HG03025 (cell line): ENCODE data around the gene MOXD1.
"Not testable (repeated sequence)": the region's sequence is repeated elsewhere in the genome, so short reads cannot be mapped to it uniquely, and the experiment has no call there.

Source experiments
- ATAC-seq: cut with Tn5 transposase; IDR thresholded peaks from one replicate; pipeline ENCODE4 v1.9.1; 2021; ENCODE audit warnings: mild to moderate bottlenecking, moderate library complexity; ENCODE audit not compliant: unreplicated experiment, low FRiP score

Gene MOXD1

DNA sequence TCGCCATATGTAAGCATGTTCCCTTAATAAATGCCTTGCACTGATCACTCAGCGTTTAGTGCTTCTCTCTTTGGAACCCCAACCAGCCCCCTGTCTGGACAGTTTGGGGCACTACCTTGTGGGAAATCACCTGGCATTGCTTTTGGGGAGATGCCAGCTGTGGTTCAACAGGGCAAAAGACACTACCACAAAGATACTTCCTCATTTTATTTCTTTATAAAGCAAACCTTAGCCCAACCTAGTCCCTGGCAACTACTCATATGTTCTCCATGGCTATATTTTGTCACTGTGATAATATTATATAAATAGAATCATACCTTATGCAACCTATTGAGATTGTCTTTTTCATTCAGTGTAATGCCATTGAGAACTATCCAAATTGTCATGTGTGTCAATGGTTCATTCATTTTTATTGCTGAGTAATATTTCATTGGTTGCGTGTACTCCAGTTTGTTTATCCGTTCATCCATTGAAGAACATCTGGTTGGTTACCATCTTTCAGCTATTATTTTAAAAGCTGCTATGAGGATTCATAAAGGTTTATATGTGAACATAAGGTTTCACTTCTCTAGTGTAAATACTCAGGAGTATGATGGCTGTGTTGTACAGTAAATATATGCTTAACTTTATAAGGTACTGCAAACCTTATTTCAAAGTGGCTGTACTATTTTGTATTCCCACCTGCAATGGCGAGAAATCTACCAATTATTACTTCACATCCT lies 114.8 kb downstream of the MOXD1 start:
- ATAC-seq: no peak

DNA sequence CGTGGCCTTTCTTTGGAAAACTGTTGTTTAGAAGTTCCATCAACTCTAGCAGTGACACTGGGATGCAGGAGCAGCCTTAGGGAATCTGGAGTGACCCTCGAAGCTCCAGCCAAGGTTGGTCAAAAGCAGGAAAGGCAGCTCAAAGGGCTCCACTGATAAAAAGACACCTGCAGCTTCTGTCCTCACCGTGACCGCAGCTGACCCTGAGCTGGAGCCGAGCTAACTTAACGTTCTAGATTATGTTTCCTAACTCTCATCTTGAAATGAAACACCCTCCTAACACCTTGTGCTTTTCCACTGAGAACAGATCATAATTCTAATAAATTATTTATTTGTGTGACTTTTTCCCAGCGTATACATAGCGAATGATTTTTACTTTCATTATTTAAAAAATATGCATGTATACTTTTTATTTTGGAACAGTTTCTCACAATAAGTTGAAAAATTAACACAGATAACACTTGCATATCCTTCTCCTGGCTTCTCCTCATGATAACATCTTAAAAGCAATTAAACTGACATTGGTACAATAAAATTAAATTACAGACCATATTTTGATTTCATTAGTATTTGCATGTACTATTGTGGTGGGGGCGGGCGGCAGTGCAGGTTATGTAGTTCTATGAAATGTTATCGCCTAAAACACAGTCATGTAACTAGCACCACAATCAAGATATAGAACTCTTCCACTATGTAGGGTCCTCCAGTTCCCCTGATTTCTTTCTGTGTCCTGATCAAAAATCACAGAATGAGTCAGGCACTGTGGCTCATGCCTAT lies 116.1 kb downstream of the MOXD1 start:
- ATAC-seq: no peak

DNA sequence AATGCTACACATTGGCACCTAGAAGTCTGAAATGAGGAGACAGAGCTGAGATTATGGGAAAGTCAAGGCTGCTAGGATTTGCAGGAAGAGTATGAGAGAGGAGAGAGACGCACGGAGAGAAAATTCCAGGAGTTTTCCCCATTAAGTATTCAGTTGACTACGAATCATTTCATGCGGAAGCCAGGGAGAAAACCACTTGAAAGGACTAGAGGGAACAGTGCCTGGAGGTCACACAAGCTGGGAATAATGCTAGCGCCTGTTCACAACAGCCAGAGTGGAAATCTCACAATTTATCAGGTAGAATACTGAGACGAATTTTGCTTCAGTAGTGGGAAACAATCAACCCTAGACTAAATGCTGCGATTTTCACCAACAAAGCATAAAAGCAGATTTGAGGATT lies 118.6 kb downstream of the MOXD1 start:
- ATAC-seq: no peak

DNA sequence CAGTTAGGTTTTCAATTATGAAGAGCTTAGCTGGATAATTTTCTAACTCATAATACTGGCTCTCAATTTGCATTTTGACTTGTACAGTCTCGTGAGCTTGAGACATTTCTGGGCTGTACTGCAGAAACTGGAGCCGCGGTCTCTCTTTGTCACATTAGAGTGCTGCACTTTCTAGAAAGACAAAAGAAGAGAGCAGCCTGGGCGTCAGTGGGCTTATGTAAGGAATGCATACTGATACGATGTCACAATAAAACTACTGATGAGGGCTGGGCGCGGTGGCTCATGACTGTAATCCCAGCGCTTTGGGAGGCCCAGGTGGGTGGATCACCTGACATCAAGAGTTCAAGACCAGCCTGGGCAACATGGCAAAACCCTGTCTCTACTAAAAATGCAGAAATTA lies 120.8 kb downstream of the MOXD1 start:
- ATAC-seq: no peak

DNA sequence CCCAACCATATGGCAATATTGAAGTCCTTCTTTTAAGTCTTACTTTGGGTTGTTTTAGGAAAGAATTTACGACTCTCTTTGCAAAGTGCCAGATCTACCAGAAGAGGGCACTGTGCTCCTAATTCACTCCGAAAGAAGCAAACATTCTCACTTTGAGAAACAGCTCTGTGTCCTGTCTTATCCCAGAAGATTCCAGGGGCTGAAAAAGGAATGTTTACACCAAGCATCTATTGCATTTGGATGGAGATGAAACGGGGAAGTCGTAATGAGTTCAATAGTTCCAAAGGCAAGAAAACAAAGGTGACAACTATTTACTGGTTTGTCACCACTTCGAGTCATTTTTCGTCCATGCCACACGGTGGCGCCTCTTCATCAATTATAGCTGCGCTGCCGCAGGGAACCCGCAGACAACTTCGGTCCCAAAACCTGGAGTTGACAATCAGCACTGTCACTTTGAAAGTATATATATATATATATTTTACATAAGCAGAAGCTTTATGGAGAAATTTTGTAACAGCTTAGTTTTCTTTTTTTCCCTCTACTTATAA lies 121.6 kb downstream of the MOXD1 start:
- peak; percentile 92 for ATAC-seq

DNA sequence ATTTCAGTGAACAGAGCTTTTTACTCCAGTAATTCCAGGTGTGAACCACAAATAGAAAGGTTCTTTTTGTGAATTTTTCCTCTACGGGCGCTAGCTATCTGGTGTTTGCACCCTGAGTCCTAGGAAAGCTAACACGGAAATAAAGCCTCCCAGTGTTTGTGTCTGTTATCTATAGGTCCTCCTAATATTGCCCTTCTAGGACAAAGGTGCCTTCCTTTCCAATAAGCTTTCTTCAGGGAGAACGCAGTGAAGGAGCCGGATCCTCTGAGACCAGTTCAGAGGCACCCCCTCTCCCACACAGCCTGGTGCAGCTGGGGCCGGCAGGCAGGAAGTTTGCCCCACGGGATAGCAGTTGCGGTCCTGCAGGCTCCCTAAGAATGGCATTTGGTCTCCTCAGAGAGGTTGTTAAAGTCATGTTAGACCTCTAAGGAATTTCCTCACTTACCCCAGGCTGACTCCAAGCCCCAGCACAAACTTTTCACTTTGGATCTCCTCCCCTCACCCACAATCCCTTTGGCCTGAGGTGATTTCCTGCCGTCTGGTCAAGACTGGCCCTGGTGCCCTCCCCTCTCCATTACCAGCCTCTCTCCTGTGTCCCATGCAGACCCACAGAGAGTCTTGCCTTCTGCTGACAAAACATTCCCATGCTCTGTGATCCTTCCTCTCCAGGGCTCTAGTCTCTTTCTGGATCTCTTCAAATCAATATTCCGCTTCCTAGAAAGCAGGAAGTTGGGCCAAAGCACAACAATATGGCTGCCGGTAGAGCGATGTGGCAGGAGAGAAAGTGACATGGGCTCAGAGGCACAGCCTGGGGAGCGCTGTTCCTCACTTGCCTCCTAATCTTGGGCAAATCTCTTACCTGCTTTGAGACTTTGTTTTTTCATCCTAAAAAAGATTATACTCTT lies 126.0 kb downstream of the MOXD1 start:
- ATAC-seq: no peak

DNA sequence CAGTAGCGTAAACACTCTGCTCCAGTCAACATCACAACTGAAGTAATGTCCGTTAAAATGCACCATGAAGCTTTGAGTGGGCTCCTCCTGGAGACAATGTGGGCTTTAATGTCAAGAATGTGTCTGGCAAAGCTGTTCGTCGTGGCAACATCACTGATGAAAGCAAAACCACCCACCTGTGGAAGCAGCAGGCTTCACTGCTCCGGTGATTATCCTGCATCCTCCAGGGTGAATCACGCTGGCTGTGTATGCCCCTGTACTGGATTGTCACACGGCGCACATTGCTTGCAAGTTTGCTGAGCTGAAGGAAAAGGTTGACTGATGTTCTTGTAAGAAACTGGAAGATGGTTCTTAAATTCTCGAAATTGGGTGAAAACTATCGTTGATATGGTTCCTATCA lies 128.5 kb downstream of the MOXD1 start:
- no peak for ATAC-seq

DNA sequence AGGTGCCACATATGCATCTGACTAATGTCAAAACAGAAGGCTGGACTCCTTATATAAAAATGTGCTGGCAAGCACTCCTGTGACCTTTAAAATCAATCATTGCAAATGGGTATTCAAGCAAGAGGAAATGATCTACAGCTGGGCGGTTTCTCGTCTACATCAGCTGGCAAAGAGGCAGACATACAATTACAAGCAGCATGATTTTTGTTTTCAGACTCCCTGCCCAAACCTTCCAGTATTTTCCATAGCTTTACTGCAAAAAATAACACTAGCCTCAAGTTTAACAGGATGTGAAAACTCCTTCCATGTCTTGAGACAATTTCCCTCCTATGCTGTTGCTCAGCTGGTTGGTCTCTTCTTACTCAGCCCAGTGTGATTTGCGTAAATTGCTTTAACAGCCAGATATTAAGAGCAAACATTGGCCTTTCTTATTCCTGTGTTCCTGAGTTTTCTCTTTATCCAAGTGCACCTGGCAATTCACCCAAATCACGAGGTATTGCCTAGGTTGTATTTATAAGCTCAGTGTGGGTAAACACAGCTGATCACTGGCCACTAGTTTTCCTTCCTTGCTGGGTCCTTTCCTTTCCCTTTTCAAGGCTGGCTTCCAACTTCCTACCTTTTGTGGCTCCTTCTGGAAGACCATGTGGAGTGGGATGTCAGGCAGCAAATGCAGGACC lies 130.4 kb downstream of the MOXD1 start:
- no peak for ATAC-seq

DNA sequence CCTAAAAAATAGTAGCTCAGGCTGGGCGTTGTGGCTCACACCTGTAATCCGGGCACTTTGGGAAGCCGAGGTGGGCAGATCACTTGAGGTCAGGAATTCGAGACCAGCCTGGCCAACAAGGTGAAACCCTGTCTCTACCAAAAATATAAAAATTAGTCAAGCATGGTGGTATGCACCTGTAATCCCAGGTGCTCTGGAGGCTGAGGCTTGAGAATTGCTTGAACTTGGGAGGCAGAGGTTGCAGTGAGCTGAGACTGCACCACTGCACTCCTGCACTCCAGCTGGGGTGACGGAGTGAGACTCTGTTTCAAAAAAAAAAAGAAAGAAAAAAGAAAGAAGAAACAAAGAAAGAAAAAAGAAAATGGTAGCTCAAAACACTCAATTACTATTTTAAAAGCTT lies 132.6 kb downstream of the MOXD1 start:
- not testable (repeated sequence) for ATAC-seq

DNA sequence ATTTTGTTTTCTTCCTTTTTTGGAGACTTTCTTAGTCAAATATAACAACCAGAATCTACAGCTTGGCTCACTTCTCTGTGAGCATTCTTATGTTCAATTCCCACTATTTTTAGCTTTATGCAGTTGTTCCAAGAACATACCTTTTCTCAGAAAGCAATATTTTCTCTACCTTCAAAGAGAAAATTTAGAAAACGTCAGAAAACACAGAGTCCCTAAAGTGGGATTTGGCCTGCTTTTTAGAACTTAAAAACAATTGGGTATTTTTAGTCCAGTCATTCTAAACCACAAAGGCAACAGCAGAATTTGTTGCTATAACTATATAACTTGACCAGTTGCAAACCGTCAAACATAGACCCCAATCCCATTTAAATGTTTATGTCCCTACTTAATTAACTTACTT lies 133.1 kb downstream of the MOXD1 start:
- ATAC-seq: no peak

DNA sequence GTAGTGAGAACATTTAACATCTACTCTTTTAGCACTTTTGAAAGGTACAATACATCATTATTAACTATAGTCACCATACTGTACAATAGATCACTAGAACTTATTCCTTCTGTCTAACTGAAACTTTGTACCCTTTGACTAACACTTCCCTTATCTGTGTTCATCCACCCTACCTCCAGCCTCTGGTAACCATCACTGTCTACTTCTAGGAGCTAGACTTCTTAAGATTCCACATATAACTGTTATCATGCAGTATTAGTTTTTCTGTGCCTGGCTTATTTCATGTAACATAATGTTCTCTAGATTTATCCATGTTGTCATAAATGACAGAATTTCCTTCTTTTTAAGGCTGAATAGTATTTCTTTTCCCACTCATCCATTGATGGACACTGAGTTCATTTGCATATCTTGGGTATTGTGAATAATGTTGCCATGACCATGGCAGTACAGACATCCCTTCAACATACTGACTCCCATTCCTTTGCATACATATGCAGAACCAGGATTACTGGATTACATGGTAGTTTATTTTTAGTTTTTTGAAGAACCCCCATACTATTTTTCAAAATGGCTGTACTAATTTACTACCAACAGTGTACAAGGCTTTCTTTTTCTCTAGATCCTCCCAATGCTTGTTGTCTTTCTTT lies 135.7 kb downstream of the MOXD1 start:
- no peak for ATAC-seq

DNA sequence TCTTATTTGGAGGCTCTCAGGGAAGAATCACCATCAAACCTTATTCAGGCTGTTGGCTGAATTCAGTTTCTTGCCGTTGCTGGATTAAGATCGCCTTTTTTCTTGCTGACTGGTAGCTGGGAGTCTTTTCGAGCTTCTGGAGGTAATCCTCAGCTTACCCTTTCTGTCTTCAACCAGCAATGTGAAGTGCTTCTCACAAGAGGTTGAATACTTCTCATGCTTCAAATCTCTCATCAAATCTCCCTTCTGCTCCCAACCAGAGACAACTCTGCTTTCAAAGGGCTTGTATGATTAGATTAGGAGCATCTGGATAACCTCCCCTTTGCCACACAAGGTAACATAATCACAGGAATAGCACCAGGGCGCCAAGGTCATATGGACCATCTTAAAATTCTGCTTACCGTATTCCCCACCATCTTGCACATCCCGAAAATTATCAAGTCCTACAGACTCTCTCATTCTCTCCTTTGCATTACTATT lies 137.2 kb downstream of the MOXD1 start:
- ATAC-seq: no peak

DNA sequence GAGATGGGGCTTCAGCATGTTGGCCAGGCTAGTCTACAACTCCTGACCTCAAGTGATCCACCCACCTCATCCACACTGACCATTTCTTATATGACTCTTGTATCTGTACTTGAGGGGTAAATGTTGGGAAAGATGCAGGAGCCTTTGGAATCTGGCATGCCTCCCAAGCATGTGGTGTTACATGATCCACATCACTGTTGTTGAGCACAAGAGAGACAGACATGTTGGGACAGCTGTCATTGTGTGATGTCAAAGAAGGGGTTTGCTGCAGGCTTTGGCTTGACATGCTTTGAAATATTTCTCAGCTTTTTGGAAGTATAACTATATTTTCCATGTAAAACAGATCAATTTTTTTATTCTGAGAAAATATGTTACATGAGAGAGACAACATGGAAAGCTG lies 139.9 kb downstream of the MOXD1 start:
- ATAC-seq: no peak

DNA sequence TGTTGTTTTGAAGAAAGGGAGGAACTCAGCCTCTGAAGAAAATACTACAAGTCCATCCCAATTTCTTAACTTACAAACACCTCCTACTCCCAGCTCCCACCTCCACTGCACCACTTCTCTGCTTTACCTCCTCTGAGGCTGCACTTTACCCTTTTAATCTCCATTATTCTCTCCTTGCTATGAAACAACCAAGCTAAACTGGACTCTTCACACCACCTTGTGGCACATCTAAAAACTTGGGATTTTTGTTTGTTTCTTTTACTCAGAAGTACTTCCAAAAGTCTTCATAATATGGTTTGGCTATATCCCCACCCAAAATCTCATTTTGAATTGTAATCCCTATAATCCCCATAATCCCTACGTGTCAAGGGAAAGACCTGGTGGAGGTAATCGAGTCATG lies 142.2 kb downstream of the MOXD1 start:
- ATAC-seq: no peak

DNA sequence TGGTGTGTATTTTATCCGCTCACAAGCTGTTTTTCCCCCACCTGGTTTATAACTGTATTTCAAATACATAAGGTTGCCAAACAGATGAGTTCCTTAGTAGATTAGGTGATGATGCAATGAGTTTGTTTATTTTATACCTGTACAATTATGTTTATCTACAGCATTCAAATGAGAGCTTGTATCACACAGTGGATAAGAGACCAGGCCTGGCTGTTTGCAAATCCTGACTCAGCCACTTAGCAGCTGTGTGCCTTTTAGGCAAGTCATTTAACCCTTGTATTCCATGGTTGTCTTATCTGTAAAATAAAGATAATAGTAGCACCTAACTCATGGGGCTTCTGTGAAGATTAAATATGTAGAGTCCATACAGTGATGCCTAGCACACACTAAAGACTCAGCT lies 143.7 kb downstream of the MOXD1 start:
- no peak for ATAC-seq

DNA sequence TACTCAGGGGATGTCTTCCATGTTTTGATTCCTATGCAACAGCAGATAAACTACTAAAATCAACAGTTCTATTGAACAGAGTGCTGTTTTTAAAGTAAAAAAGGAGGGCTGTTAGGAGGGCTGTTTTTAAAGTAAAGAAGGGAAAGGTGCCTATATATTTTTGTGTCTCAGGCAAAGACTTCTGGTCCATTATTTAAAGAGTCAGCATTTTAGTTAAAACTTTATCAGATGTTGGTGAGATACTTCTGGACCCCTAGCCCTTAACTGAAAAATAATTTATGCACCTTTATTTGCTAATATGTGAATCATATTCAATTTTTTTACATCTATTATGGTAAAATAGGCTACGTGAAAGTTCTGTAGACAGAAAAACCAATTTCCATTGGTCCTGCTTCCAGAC lies 144.8 kb downstream of the MOXD1 start:
- ATAC-seq: no peak

DNA sequence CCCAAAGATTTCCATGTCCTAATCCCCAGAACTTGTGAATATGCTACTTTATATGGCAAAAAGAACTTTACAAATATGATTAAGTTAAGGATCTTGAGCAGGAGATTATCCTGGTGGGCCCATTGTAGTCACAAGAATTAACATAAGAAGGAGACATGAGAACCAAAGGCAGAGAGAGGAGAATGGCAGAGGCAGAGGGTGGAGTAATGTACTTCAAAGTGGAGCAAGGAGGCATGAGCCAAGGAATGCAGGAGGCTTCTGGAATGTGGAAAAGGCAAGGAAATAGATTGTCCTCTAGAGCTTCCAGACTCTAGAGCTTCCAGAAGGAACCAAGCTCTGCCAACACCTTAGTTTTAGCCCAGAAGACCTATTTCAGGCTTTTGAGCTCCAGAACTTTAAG lies 147.4 kb downstream of the MOXD1 start:
- no peak for ATAC-seq

DNA sequence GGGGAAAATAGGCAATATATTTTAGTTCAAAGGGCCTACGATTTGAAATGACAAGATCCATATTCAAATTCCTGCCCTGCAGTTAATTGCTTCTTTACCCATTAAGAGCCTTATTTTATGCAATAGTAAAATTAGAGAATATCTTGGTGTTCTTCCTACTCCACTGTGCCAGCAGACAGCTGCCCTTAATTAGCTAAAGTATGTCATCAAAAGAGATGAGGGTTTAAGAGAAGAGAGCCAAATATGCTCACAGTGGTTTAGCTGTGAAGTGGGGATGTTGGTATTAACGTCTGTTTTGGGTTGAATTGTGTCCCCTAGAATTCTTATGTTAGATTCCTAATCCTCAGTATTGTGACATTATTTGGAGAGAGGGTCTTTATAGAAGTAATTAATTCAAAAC lies 148.1 kb downstream of the MOXD1 start:
- ATAC-seq: no peak

DNA sequence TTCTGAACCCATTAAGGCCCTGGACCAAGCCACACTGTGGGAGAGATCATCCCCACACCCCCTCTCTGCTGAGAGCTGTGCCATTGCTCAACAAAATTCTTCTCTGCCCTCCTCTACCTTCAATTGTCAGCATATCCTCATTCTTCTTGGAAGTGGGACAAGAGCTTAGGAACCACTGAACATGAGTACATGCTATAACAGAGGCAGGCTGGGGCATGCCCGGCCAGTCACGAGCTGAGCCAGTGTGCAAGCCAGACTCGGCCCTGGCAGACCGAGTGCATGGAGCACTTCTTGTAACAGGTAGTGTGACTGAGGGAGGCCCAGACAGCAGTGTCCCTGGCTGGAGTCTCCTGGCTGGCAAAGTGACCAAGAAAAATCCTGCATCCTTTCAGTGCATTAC lies 149.2 kb downstream of the MOXD1 start:
- no peak for ATAC-seq

DNA sequence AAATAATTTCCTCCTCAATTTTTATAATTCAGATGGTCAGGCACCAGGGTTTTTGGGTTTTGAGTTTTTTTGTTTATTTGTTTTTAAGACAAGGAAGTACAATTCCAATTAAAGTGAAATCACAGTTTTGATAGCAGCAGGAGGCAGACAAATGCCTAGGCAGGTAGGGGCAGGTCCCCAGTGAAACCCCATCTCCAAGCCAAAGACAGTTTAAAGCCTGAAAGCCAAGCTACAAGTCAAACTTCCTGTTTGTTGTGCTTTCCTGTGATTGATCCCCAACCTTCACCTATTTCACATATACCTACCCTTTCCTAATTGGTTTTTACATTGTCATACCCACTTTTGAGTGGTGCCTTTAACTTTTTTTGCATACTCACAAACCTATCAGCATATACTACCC lies 149.6 kb downstream of the MOXD1 start:
- ATAC-seq: no peak
